AG04449 (cell line): ENCODE data around the gene CACNA2D1.
"Not testable (repeated sequence)": the region's sequence is repeated elsewhere in the genome, so short reads cannot be mapped to it uniquely, and the experiment has no call there.

Source experiments
- CTCF ChIA-PET: fragments of 350-600 bp; formaldehyde crosslinking; extraction: SDS; loops from one replicate; lab custom pipeline; 2021; ENCODE audit warnings: antibody characterized with exemption; lab: Yijun Ruan, JAX
- POLR2A ChIA-PET: fragments of 400-600, 350-600 bp; formaldehyde crosslinking; extraction: SDS; loops from one replicate; lab custom pipeline; 2020; ENCODE audit warnings: antibody characterized with exemption, inconsistent platforms; lab: Yijun Ruan, JAX
- DNase-seq: peaks from one replicate; pipeline ENCODE4 v3.0.0-alpha.2; 2010; ENCODE audit warnings: low read depth, low spot score
- H3K4me3 ChIP-seq: 2 replicates; pipeline ENCODE4 v1.5.1; 2011; ENCODE audit warnings: low read depth, mild to moderate bottlenecking, control low read depth, low read length
- TF ChIP-seq, protein P1 (sequence below): IDR thresholded peaks from one replicate; pipeline ENCODE4 v1.5.1; 2011; ENCODE audit warnings: mild to moderate bottlenecking, moderate library complexity, low read length, control low read depth, inconsistent platforms; ENCODE audit not compliant: insufficient read depth; ENCODE audit errors: missing control alignments

CACNA2D1 gene

DNA sequence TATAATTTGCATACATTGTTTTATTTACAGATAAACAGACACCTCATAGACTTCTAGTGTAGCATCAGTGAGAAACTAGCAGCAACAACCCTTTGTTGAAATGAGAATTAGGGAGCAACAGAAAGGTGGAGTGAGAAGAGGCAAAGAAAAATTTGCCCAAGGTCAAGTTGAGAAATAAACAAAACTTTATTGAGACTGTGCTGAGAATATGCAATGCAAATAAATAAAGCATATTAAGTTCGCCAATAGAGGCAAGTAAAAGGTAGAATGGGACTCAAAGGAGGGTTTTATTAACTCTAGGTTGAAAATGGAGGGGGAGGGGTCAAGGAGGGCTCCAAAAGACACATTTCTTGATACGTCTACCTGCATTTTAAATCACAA is 49.7 kb downstream of the CACNA2D1 start:
- DNase-seq = no peak
- CTCF ChIA-PET = interaction anchor here (1.0 kb wide), 1 partner anchor 179 kb away, joined by 3 read pairs; no protein-coding TSS in a partner anchor
- POLR2A ChIA-PET = no interaction called here
- H3K4me3 ChIP-seq = no peak overlapping the region
- TF ChIP-seq, protein P1, sequence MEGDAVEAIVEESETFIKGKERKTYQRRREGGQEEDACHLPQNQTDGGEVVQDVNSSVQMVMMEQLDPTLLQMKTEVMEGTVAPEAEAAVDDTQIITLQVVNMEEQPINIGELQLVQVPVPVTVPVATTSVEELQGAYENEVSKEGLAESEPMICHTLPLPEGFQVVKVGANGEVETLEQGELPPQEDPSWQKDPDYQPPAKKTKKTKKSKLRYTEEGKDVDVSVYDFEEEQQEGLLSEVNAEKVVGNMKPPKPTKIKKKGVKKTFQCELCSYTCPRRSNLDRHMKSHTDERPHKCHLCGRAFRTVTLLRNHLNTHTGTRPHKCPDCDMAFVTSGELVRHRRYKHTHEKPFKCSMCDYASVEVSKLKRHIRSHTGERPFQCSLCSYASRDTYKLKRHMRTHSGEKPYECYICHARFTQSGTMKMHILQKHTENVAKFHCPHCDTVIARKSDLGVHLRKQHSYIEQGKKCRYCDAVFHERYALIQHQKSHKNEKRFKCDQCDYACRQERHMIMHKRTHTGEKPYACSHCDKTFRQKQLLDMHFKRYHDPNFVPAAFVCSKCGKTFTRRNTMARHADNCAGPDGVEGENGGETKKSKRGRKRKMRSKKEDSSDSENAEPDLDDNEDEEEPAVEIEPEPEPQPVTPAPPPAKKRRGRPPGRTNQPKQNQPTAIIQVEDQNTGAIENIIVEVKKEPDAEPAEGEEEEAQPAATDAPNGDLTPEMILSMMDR = no peak

- CTCF ChIA-PET = interaction anchor here (1.0 kb wide), 1 partner anchor 180 kb away, joined by 3 read pairs; no protein-coding TSS in a partner anchor
- no peak overlapping the region for H3K4me3 ChIP-seq
- TF ChIP-seq, protein P1 = no peak
- POLR2A ChIA-PET = no interaction called here
- no peak for DNase-seq
Measured at GRCh38 chr7:82393076-82393839, 50.3 kb downstream of the CACNA2D1 start.

- TF ChIP-seq, protein P1 = no peak
- DNase-seq = no peak
- ChIA-PET CTCF (no interaction called here), POLR2A (no interaction called here)
- no peak overlapping the region for H3K4me3 ChIP-seq
Measured at GRCh38 chr7:82390936-82391335, 52.6 kb downstream of the CACNA2D1 start.

- ChIA-PET CTCF (no interaction called here), POLR2A (no interaction called here)
- TF ChIP-seq, protein P1 = no peak
- DNase-seq = no peak
- H3K4me3 ChIP-seq = no peak overlapping the region
Measured at GRCh38 chr7:82389876-82390275, 53.7 kb downstream of the CACNA2D1 start.

DNA sequence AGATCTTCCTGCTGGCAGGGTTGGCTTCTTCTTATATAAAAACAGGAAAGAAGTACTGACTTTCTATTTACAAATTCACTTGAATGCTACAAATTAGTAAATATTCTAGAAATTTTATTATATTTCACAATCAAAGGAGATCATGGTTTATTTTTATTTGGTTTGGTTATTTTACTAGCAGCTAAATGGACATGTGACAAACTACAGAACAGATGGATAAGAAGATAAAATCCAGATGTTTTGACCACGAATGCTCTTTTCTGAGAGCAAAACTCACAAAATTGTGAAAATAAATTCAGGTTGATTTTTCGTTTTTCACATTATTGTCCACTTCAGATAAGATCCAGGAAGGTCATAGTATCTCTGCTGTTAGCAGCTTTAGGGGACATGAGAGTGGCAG is 55.4 kb downstream of the CACNA2D1 start:
- CTCF ChIA-PET = no interaction called here
- no peak for DNase-seq
- POLR2A ChIA-PET = no interaction called here
- TF ChIP-seq, protein P1 = no peak
- no peak overlapping the region for H3K4me3 ChIP-seq

DNA sequence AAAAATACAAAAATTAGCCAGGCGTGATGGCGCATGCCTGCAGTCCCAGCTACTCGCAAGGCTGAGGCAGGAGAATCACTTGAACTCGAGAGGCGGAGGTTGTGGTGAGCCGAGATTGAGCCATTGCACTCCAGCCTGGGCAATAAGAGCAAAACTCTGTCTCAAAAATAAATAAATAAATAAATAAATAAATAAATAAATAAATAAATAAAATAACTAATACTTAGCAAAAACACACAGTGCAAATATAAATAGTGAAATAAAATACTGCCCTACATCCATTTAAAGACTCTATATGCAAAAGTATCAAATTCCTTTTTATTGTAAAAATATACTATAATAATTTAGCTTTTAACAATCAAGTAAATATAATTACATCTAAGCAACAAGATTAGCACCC is 57.0 kb downstream of the CACNA2D1 start:
- POLR2A ChIA-PET, CTCF ChIA-PET, DNase-seq, H3K4me3 ChIP-seq: not testable (repeated sequence)
